ENCODE measurements around the gene AGR3.

Gene AGR3

DNA sequence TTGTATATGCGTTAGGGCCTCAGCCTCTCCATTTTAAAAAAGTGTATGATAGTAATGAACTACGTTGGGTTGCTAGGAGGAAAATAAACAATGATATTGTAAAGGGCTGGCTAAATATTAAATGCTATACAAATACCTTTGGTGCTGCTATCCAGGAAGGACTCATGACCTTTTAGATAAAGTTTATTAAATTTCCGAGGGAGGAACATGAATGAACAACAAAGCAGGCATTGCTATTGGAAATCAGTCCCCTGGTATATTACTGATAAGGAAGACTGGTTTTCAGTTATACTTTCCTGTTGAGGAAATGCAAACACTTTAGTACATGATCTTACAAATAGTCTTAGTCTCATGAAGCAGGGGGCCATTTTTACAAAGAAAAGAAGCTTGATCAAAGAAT, 59.8 kb downstream of the AGR3 start:
- DNase-seq, result no peak

DNA sequence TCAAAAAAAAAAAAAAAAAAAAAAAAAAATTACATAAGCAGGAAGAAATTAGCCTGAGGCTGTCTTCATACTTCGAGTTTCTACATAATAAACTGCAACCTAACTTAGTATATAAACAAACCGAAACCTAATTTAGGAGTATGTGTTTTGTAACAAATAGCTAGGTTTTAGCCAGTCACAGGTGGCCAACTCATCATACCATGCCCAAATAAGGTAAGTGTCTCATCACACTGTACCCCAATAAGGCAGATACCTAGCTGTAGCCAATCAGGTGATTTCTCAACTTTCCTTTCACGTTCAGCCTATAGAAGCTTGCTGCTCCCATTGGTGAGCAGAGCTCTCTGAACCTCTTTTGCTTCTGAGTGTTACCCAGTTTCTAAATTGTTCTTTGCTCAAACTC, 63.1 kb downstream of the AGR3 start:
- no peak for DNase-seq

DNA sequence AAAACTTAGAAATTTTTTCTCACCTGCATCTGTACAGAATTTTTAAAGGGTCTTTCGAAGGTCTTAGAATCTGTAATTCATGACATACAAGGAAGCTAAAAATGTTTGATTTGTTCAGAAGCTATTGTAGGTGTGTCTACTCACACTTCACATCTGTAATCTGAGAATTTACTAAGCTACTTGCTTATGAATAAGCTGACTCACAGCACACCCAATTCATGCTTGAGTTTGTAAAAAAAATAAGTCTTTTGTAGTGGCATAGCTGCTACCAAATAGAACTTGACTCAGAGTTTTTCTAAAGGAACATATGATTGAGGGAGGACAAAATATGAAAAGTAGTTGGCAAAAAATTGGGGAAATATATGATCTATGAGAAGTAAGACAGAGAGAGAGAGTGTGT, 64.2 kb downstream of the AGR3 start:
- DNase-seq, result no peak

DNA sequence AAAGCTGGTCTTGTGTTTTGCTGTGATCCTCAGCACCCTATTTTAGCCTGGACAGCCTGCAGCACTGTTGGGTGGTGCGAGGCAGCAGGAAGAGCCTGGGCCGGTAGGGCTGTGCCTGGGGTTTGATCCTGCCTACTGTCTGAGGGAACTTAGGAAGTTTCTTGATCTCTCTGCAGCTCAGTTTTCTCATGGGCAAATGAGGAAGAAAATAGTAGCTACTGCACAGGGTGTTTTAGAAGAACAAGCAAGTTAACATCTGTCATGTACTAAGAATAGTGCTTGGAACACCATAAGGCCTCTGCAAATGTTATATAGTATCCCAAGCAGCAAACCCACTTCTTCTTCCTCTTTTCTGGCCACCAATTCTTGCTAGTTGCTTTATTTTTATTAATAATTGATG, 65.0 kb downstream of the AGR3 start:
- no peak for DNase-seq

DNA sequence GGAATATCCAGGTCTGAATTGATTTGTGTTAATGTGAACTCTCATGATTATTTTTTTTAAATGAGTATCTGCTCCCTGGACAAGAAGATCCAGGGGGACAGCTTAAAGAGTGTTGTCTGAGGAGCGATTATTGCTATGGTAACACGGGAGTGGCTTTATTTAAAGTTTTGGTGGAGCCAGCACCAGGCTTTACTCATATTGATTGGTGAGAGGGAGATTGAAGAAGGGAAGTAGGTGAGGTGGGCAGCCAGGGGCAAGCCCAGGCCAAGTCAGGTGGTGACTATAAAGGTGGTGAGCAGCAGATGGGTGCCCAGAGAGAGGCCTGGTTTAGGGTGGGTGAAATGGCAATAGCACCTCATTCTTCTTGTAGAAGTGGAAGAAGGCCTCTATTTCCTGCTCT, 66.8 kb downstream of the AGR3 start:
- no peak for DNase-seq

DNA sequence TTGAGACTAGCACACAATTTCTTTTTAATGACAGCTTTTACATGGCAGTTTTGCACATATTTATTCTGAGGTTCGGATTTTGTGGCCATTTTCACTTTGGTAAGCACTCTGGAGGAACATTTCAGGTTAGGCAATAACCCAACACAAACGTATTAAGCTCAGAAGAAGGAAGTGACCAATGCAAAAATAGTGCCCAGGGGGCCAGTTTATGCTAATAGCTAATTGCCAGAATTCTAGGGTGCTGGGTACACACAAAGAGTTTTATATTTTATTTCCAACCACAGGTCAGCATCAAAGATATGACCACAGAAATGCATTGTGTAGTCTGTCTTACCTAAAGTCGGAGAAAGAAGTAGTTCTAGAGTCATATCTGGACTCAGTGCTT, 68.6 kb downstream of the AGR3 start:
- DNase-seq, result no peak

DNA sequence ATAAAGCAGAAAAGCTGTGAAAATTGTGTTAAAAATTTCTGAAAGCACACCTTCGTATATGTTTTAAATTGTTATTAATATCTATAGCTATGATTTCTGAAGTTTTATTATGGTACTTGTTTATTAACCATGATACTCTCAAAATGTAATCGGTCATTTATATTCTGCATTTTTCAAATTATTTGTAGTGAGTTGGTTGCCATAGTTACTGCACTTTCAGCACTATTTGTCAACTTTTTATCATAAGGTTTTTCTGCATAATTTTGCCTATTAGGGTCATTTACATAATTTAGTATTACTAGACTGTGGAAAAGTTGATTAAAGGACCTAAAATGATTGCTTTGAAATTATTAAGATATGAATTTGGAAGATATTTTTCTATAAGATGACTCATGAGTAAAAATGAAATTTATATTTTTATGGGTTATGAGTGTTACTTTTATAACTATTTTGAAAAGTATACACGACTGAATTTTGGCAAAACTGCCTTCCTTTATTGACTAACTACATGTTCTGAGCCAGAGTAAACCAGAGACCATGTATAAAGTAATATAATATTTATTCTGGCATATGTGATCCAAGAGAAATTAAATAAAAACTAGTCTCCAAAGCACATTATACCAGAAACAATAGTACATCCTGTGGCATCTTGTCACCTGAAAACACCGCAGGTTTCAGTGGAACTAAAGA, 69.1 kb downstream of the AGR3 start:
- no peak for DNase-seq

DNA sequence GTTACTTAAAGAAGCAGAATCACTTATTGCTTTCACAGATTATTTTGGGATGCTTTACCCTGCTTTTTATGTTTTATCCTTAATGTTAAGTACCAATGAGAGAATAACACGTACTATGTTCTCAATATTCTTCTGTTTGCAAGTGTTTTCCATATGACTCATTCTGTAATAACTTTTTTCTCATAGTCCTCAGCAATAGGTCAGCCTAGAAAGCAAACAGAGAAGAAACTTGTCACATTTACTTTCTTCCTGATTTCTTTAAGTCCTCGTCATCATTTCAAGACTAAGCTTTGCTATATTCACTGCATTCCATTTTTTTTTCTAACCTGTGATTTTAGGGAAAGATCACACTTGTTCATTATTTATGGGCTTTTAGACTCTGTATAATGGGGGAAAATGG, 70.2 kb downstream of the AGR3 start:
- no peak for DNase-seq

DNA sequence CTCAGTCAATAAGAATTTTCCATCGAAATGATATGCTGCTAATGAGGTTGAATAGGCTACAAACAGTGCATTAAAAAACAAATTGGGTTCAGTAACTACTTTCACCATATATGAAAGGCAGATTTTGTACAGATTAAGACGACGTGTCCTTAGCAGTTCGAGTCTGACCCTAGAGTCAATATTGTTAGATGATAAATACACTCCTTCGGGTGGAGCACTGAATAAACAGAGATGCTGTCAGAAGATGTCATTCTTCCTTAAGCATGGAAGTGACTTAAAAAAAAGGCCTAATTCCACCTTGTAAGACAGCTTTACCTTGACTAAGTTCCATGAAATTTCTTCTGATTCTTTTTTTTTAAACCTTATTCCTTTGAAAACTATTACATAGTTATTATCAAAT, 71.2 kb downstream of the AGR3 start:
- no peak for DNase-seq

DNA sequence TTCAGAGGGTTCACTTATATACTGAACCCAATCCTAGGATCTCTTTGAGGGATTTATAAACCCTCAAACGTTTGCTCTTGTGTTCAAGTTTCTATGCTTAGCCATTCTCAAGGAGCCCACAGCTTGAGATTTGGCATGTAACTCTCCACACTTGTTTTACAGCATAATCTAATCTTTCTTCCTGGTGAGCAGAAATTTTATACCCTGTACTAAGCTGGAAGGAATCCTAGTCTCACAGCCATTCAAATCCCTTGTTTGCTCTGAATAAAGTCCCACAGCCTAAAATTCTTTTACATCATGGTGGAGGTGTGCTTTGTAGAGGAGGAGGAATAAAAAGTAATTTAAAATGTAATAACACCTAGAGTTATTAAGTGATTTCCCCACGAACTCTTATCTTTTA, 71.7 kb downstream of the AGR3 start:
- DNase-seq, result no peak

Data from activated CD4-positive, alpha-beta T cell treated with anti-CD3 and anti-CD28 coated beads for 1 hour (primary cell).